Measurements from ENCODE around the gene RABGAP1L.

- TF ChIP-seq POLR2A (IDR thresholded peaks at IDR 0.05): no peak
- TF ChIP-seq CTCF (IDR thresholded peaks at IDR 0.05): no peak
Observed at GRCh38 chr1:174244017-174244416, 84.7 kb downstream of the RABGAP1L start.

Measured in thyroid gland (tissue), 4 donors.